GM19025 (cell line): ENCODE data around the gene CILP2.

Experiments used
- ATAC-seq: cut with Tn5 transposase; IDR thresholded peaks from one replicate; pipeline ENCODE4 v1.9.1; 2021; ENCODE audit warnings: mild to moderate bottlenecking, low read depth, moderate library complexity; ENCODE audit not compliant: unreplicated experiment

The CILP2 gene

GRCh38 chr19:19595171-19595701 is 57.2 kb downstream of the CILP2 start:
- no peak for ATAC-seq
